Body of pancreas (tissue), 4 donors: Measurements from ENCODE around the gene NAP1L5. TPM values are rescaled to one million over a fixed set of nuclear protein-coding genes. Genes with fewer than 3 reads are reported as not detected.

Experiments used
- ATAC-seq: fragments of 150-250 bp; one replicate; pipeline ENCODE4 v1.9.1; 2016
- DNase-seq, 4 donors: peaks; one replicate each; pipeline ENCODE4 v3.0.0-alpha.2; 2019
- H3K27ac ChIP-seq, 4 donors: fragments of 200-600 bp; sonication (generic); 1 replicate in 3 of 4; 2 replicates in 1 of 4; pipeline versions ENCODE4 v1.5.1 to v1.6.1; 2016 to 2019; ENCODE audit warnings: mild to moderate bottlenecking in 1 of 4, mixed read lengths in 1 of 4, moderate library complexity in 1 of 4
- H3K27me3 ChIP-seq, 2 donors: fragments of 200-600 bp; sonication (generic); one replicate each; pipeline ENCODE4 v1.6.0; 2016; ENCODE audit warnings: mild to moderate bottlenecking in 1 of 2
- H3K36me3 ChIP-seq, 2 donors: fragments of 200-600 bp; sonication (generic); replicated peaks in 1 of 2; 2 replicates each; pipeline ENCODE4 v1.5.1; 2016; ENCODE audit warnings: low read depth in 2 of 2; ENCODE audit not compliant: insufficient read depth in 1 of 2
- H3K4me1 ChIP-seq: fragments of 200-600 bp; sonication (generic); one replicate; pipeline ENCODE4 v1.6.0; 2016
- H3K4me3 ChIP-seq, 2 donors: fragments of 200-600 bp; sonication (generic); 1 replicate in 1 of 2; 2 replicates in 1 of 2; pipeline ENCODE4 v1.5.1; 2016 to 2019
- H3K9me3 ChIP-seq, 3 donors: fragments of 200-600 bp; sonication (generic); 1 replicate in 2 of 3; 2 replicates in 1 of 3; pipeline ENCODE4 v1.5.1; 2016
- POLR2A ChIP-seq, 3 donors: fragments of 450-650 bp; IDR thresholded peaks; one replicate each; pipeline ENCODE4 v1.6.1; 2016; ENCODE audit warnings: antibody characterized with exemption in 3 of 3, mild to moderate bottlenecking in 2 of 3
- WGBS, 2 donors: methylation state at CpG; one replicate each; pipeline ENCODE4 v1.1.5; 2017; 5-methylcytosine and 5-hydroxymethylcytosine counted together
- intact Hi-C: fragments of 100-400 bp; cut with DNase I; formaldehyde crosslinking; loops from one replicate; pipeline ENCODE4 v1.15.1; 2023
- small RNA-seq: library from RNA; depleted of rRNA; stranded (forward); fragments of <200 nt; gene quantifications from one replicate; pipeline ENCODE3, GENCODE V24; 2016
- total RNA-seq, 2 donors: library from RNA; depleted of rRNA; stranded (reverse); fragments of >200 nt; gene quantifications; one replicate each; pipeline ENCODE4 v1.1.0, GENCODE V29; 2016
- TF ChIP-seq, protein P1 (sequence below), 7 experiments: fragments of 450-650 bp in 4 of 7; fragments of 200-600 bp in 3 of 7; sonication (generic) in 3 of 7; IDR thresholded peaks; one replicate each; pipeline ENCODE4 v1.5.1; 2016 to 2019; ENCODE audit warnings: antibody characterized with exemption in 7 of 7

Gene NAP1L5
- total RNA-seq, 2 donors from 2014 or later, result 3.1 to 7.3 TPM

- Histone ChIP-seq H3K4me1 (peaks cover 7% of the 10 kb centered on the region), H3K27me3 (no peaks in the 10 kb centered on the region), H3K27ac (no peak overlapping the region), H3K36me3 (no peaks in the 10 kb centered on the region), H3K9me3 (no peaks in the 10 kb centered on the region), H3K4me3 (no peak overlapping the region)
- WGBS, 2 donors, result 44 to 51% methylated on average over 3 of the region's 3 CpGs
- intact Hi-C loops, result no loop called here
- no peak for TF ChIP-seq POLR2A (IDR thresholded peaks at IDR 0.05)
- TF ChIP-seq, protein P1, sequence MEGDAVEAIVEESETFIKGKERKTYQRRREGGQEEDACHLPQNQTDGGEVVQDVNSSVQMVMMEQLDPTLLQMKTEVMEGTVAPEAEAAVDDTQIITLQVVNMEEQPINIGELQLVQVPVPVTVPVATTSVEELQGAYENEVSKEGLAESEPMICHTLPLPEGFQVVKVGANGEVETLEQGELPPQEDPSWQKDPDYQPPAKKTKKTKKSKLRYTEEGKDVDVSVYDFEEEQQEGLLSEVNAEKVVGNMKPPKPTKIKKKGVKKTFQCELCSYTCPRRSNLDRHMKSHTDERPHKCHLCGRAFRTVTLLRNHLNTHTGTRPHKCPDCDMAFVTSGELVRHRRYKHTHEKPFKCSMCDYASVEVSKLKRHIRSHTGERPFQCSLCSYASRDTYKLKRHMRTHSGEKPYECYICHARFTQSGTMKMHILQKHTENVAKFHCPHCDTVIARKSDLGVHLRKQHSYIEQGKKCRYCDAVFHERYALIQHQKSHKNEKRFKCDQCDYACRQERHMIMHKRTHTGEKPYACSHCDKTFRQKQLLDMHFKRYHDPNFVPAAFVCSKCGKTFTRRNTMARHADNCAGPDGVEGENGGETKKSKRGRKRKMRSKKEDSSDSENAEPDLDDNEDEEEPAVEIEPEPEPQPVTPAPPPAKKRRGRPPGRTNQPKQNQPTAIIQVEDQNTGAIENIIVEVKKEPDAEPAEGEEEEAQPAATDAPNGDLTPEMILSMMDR (IDR thresholded peaks at IDR 0.05), result no peak
- ATAC-seq, result no peak
- DNase-seq, result no peak
Observed at GRCh38 chr4:88649716-88650115, 47.9 kb downstream of the NAP1L5 start.

GRCh38 chr4:88646528-88647280, 50.9 kb downstream of the NAP1L5 start:
- ATAC-seq, result no peak
- H3K36me3 ChIP-seq, result no peaks in the 10 kb centered on the region
- intact Hi-C loops, result no loop called here

GRCh38 chr4:88645994-88646393, 51.6 kb downstream of the NAP1L5 start:
- H3K36me3 ChIP-seq, result no peaks in the 10 kb centered on the region
- ATAC-seq (no peak), DNase-seq (no peak)
- WGBS, 2 donors, result 90 to 91% methylated on average over 1 of the region's 1 CpG
- intact Hi-C loops, result no loop called here
- peaks cover 7% of the 10 kb centered on the region for H3K4me1 ChIP-seq
- no peaks in the 10 kb centered on the region for H3K9me3 ChIP-seq
- no peak for TF ChIP-seq POLR2A (IDR thresholded peaks at IDR 0.05)
- TF ChIP-seq, protein P1 (IDR thresholded peaks at IDR 0.05), result no peak
- no peak overlapping the region for H3K4me3 ChIP-seq
- no peaks in the 10 kb centered on the region for H3K27me3 ChIP-seq
- no peak overlapping the region for H3K27ac ChIP-seq

More at GRCh38 chr4:88646528-88647280, 50.9 kb downstream of the NAP1L5 start:
- H3K27me3 ChIP-seq, result no peaks in the 10 kb centered on the region
- H3K27ac ChIP-seq, result no peak overlapping the region
- H3K4me3 ChIP-seq, result no peak overlapping the region
- TF ChIP-seq POLR2A (IDR thresholded peaks at IDR 0.05), result no peak
- TF ChIP-seq, protein P1 (IDR thresholded peaks at IDR 0.05), result no peak
- no peaks in the 10 kb centered on the region for H3K9me3 ChIP-seq
- DNase-seq, result no peak
- peaks cover 7% of the 10 kb centered on the region for H3K4me1 ChIP-seq
- 88 to 91% methylated on average over 7 of the region's 7 CpGs for WGBS, 2 donors

Small RNA genes within 50 kb of the gene (small RNA-seq; reads per million reads assigned to genes)
- gene RF02115 (not detected), gene RNU6-33P (not detected)

Other genes with a start within 250 kb of the NAP1L5 start
- 1 to 10 TPM; 2.6 to 3.9 TPM for gene HERC5, start 240.7 kb downstream of the NAP1L5 start, total RNA-seq
- 10 to 100 TPM; 56.4 to 79.4 TPM for gene PYURF, start 174.1 kb downstream of the NAP1L5 start, total RNA-seq
- gene HERC3, start 105.3 kb downstream of the NAP1L5 start, total RNA-seq, result 10 to 100 TPM; 10.9 to 19.5 TPM